GM12873 (cell line): Measurements from ENCODE around the gene GRB14.

ENCODE experiments used
- TF ChIP-seq, protein P1 (sequence below): IDR thresholded peaks from 2 replicates; pipeline ENCODE4 v1.5.1; 2012; ENCODE audit warnings: low read depth, mild to moderate bottlenecking, moderate library complexity, low read length, control low read depth; ENCODE audit not compliant: insufficient read depth; ENCODE audit errors: missing control alignments

GRB14 gene

DNA sequence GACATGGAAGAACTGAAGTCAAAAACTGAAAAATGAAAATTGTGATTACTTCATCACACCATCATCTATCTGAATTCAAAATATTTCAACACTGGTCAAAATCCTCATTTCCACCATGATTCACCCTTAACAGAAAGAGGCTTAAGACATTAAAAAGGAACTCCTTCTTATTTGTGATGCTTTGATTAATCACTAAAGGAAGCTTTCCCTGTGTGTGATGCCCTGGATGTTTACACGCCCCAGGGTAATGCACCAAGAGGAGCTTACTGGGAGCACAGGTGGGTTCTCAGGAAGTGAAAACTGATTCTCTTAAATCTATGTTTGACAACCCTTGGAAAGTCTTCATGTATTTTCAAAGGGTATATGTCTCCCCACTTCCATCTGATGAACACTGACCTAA is 11.5 kb downstream of the GRB14 start:
- TF ChIP-seq, protein P1, sequence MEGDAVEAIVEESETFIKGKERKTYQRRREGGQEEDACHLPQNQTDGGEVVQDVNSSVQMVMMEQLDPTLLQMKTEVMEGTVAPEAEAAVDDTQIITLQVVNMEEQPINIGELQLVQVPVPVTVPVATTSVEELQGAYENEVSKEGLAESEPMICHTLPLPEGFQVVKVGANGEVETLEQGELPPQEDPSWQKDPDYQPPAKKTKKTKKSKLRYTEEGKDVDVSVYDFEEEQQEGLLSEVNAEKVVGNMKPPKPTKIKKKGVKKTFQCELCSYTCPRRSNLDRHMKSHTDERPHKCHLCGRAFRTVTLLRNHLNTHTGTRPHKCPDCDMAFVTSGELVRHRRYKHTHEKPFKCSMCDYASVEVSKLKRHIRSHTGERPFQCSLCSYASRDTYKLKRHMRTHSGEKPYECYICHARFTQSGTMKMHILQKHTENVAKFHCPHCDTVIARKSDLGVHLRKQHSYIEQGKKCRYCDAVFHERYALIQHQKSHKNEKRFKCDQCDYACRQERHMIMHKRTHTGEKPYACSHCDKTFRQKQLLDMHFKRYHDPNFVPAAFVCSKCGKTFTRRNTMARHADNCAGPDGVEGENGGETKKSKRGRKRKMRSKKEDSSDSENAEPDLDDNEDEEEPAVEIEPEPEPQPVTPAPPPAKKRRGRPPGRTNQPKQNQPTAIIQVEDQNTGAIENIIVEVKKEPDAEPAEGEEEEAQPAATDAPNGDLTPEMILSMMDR: no peak

DNA sequence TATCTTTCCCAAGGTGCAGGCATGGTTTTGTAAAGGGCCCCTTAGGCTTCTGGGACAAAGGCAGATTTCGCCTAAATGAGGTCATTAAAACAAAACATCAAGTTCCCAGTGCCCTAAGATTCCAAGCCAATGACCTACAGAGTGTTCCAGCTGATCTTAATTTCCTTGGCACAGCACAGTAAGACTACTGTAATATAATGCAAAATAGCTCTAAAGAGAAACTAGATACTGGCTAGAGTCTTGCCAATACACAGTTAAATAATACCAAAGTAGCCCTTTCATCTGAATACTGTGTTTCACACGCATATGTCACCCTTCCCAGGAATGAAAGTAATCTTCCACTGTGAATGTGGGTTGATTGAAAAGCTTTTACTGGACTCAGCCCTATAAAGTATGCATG is 14.7 kb downstream of the GRB14 start:
- TF ChIP-seq, protein P1: no peak

DNA sequence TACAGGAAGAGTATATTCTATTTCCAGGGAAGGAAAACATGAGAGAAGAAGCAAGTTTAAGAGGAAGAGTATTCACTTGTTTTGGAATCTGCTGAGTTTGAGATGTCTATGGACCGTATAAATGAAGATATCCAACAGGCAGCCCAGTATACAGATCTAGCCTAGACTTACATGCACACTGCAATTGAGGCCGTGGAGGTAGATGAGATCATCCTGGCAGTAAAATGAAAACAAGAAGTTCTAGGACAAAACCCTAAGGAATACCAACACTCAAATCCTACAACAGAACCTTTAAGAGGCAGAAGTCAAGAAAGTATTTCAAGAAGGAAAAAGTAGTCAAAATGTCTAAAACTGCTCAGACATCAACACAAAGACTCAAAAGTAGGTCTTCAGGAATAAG is 16.0 kb downstream of the GRB14 start:
- TF ChIP-seq, protein P1: no peak

DNA sequence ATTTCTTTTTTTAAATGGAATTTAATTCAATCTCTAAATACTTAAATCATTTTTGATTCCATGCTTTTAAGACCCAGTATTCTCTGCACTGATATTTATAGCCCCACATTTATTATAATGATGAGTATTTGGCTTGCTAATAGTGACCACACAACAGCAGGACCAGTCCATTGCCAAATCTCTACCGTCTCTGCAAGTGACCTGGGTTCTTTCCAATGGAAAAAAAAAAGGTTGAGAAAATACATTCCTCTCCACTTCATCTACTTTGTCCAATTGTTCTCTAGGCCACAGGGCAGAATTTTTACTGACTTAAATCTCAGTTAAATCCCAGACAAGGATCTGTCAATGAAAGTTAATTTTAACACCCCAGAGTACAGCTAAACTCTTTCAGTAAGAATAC is 20.5 kb downstream of the GRB14 start:
- TF ChIP-seq, protein P1: no peak

DNA sequence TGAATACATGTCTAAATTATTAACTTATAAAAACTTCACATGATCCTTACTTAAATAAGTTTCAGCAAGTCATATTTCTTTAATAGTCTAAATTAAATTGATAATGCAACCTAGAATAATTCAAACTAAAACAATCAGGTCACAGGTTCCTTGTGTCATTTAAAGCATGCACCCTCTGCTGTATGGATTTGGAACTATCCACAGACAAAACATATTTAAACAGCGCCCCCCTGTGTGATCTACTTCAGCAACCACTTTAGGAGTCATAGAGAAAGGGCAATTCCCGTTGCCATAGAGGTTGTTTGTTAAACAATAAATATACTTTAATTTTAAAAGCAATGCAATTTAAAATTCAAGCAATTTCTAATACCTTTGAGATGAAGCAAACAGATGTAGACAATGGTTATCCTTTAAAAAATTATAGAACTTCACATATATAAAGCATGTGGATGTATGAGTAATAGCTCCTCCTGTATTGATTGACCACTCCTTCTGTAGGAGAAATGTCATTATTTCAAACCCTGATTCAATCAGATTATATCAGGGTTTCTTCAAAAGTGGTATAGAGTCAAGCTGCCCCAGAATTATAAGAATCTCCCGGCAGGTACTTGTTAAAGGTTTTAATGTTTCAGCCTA is 21.2 kb downstream of the GRB14 start:
- TF ChIP-seq, protein P1: peak; percentile 68

DNA sequence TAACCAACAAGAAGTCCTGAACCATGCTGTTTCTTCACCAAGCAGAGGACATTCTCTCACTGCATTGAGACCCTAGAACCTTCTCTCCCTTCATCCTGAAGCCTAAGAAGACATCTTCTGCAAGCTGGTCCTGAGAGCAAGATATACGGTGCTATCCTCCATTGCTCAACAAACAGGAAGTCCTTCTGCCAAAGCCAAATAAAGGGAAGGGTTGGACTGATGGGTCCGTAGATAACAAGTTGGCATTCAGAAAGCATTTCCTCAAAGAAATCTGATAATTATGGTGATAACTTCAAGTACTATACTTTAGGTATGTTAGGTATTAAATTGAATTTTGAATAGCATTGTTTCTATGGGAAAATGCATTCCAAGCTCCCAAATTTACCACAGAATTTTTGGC is 23.3 kb downstream of the GRB14 start:
- TF ChIP-seq, protein P1: no peak

DNA sequence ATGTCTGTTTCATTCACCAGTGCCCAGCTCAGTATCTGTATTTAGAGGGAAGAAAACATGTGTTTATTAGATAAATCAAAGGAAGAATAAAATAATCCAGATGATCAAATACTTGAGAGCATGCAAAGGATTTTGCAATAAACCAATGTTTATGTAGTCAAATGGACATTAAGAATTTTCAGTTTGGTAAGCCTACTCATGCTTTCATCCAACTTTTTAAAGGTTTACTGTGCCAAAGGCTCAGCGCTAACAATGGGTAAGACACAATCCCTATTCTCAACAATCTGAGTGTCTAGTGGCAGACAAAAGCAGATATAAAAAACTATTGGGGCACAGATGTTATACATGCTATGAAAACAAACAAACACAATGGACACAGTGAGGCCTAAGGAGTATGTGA is 26.3 kb downstream of the GRB14 start:
- TF ChIP-seq, protein P1: no peak

DNA sequence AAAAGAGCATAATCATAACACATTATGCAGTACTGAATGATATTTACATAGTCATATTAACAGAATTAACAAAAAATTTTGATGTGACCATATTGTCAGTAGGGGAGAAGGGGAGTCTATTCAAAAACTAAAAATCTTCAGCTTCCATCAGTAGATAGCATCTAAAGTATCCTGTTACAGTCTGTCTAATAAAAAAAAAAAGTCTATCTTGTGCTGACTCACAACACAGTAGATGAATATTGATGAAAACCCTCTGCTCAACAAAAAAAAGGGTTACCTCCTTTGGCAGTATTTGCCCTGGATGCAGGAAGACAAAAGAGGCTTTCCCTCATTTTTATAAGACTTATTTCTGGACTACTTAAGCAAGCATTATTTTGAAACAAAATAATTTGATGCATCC is 27.3 kb downstream of the GRB14 start:
- TF ChIP-seq, protein P1: no peak
